HG03571 (cell line): Measurements from ENCODE around the gene SEMA6B.

Experiments
- ATAC-seq: cut with Tn5 transposase; IDR thresholded peaks from one replicate; pipeline ENCODE4 v1.9.1; 2021; ENCODE audit not compliant: unreplicated experiment

The SEMA6B gene

GRCh38 chr19:4496304-4496703, 63.2 kb downstream of the SEMA6B start:
- no peak for ATAC-seq

GRCh38 chr19:4495471-4495870, 64.0 kb downstream of the SEMA6B start:
- ATAC-seq = no peak

GRCh38 chr19:4494691-4495064, 64.8 kb downstream of the SEMA6B start:
- ATAC-seq = no peak

- ATAC-seq = no peak
These were observed 65.4 kb downstream of the SEMA6B start for GRCh38 chr19:4493929-4494690.

- no peak for ATAC-seq
These were observed 66.2 kb downstream of the SEMA6B start for GRCh38 chr19:4493104-4493928.
